ENCODE data around the gene ISYNA1. TPM values are rescaled to one million over a fixed set of nuclear protein-coding genes. Genes with fewer than 3 reads are reported as not detected.

Gene ISYNA1
- total RNA-seq, 1 donor, result 6.3 TPM

GRCh38 chr19:18385675-18386542, 52.0 kb downstream of the ISYNA1 start, which contains the start of gene GDF15:
Gene GDF15, plus strand, starts transcription at chr19:18386158. Its CDS starts 32 bp downstream, at chr19:18386190.
- TF ChIP-seq CTCF (IDR thresholded peaks at IDR 0.05; ENCODE audit: insufficient read depth, low read length), result peak; percentile 88
- DNase-seq (ENCODE audit: low read depth), result peak; percentile 98
- peak within 1 kb of the TSS; percentile 78 for H3K4me3 ChIP-seq (ENCODE audit: low read depth, low read length)

- DNase-seq (ENCODE audit: low read depth), result no peak
- no peak for TF ChIP-seq CTCF (IDR thresholded peaks at IDR 0.05; ENCODE audit: insufficient read depth, low read length)
- H3K4me3 ChIP-seq (ENCODE audit: low read depth, low read length), result no peak overlapping the region
Observed at GRCh38 chr19:18385359-18385674, 52.6 kb downstream of the ISYNA1 start.

- no peak for TF ChIP-seq CTCF (IDR thresholded peaks at IDR 0.05; ENCODE audit: insufficient read depth, low read length)
- no peak for DNase-seq (ENCODE audit: low read depth)
- no peak overlapping the region for H3K4me3 ChIP-seq (ENCODE audit: low read depth, low read length)
Observed at GRCh38 chr19:18384775-18385174, 53.2 kb downstream of the ISYNA1 start.

Small RNA genes within 50 kb of the gene (small RNA-seq; reads per million reads assigned to genes)
- gene MIR3189, result 0.38 reads per million

Other genes starting within 250 kb of the ISYNA1 start
- gene MPV17L2, start 244.9 kb downstream of the ISYNA1 start, total RNA-seq (ENCODE audit: low replicate concordance), result 4.4 and 11.7 TPM in 2 replicates
- gene RAB3A, start 234.1 kb downstream of the ISYNA1 start, total RNA-seq (ENCODE audit: low replicate concordance), result 2.8 TPM in 1 of 2 replicates, not detected in the other
- gene PDE4C, start 211.7 kb downstream of the ISYNA1 start, total RNA-seq (ENCODE audit: low replicate concordance), result not detected in 2 replicates
- 1.5 and 4.4 TPM in 2 replicates for gene IQCN, start 163.7 kb downstream of the ISYNA1 start, total RNA-seq (ENCODE audit: low replicate concordance)
- gene JUND, start 156.5 kb downstream of the ISYNA1 start, total RNA-seq (ENCODE audit: low replicate concordance), result 61.9 and 85.6 TPM in 2 replicates
- gene LSM4, start 115.1 kb downstream of the ISYNA1 start, total RNA-seq (ENCODE audit: low replicate concordance), result 113 and 119 TPM in 2 replicates
- gene PGPEP1, start 97.5 kb downstream of the ISYNA1 start, total RNA-seq (ENCODE audit: low replicate concordance), result 9.6 and 27.2 TPM in 2 replicates
- gene GDF15, start 52.0 kb downstream of the ISYNA1 start, total RNA-seq (ENCODE audit: low replicate concordance), result 23.8 and 27.6 TPM in 2 replicates
- gene LRRC25, start 40.5 kb downstream of the ISYNA1 start, total RNA-seq (ENCODE audit: low replicate concordance), result 0.09 TPM in 1 of 2 replicates, not detected in the other
- gene SSBP4, start 18.7 kb downstream of the ISYNA1 start, total RNA-seq (ENCODE audit: low replicate concordance), result 66.7 and 76.4 TPM in 2 replicates
- 6.5 and 10.9 TPM in 2 replicates for gene ELL, start 83.9 kb upstream of the ISYNA1 start, total RNA-seq (ENCODE audit: low replicate concordance)
- 246 and 2,205 TPM in 2 replicates for gene FKBP8, start 105.4 kb upstream of the ISYNA1 start, total RNA-seq (ENCODE audit: low replicate concordance)
- gene KXD1, start 119.7 kb upstream of the ISYNA1 start, total RNA-seq (ENCODE audit: low replicate concordance), result 21.3 and 109 TPM in 2 replicates
- 496 and 1,084 TPM in 2 replicates for gene UBA52, start 133.7 kb upstream of the ISYNA1 start, total RNA-seq (ENCODE audit: low replicate concordance)
- gene REX1BD, start 150.7 kb upstream of the ISYNA1 start, total RNA-seq (ENCODE audit: low replicate concordance), result 41.4 and 153 TPM in 2 replicates
- gene CRLF1, start 168.7 kb upstream of the ISYNA1 start, total RNA-seq (ENCODE audit: low replicate concordance), result 16.5 and 69.1 TPM in 2 replicates
- 1.2 and 2.2 TPM in 2 replicates for gene TMEM59L, start 174.7 kb upstream of the ISYNA1 start, total RNA-seq (ENCODE audit: low replicate concordance)
- 3.9 and 5.2 TPM in 2 replicates for gene KLHL26, start 198.9 kb upstream of the ISYNA1 start, total RNA-seq (ENCODE audit: low replicate concordance)
- gene CRTC1, start 245.5 kb upstream of the ISYNA1 start, total RNA-seq (ENCODE audit: low replicate concordance), result 1.1 and 2.4 TPM in 2 replicates